Activated B cell treated with CpG ODN at 0.5 μM for 24 hours (primary cell): ENCODE measurements around the gene PDE7B. TPM values are rescaled to one million over a fixed set of nuclear protein-coding genes. Genes with fewer than 3 reads are reported as not detected.

Source experiments
- ATAC-seq: fragments of 200-7000 bp; cut with Tn5 transposase; one replicate; pipeline ENCODE4 v1.10.0; 2021; ENCODE audit warnings: low read depth, mild to moderate bottlenecking, moderate library complexity
- CTCF ChIA-PET: fragments of 350-600 bp; sonication (Branson Sonifier 250); formaldehyde crosslinking; loops from one replicate; lab custom pipeline; 2021; ENCODE audit warnings: antibody characterized with exemption; lab: Charles Lee
- POLR2A ChIA-PET: fragments of 350-600 bp; sonication (Branson Sonifier 250); formaldehyde crosslinking; loops from one replicate; lab custom pipeline; 2021; ENCODE audit warnings: antibody characterized with exemption; lab: Charles Lee
- DNase-seq: peaks from one replicate; pipeline ENCODE4 v3.0.0; 2022
- H3K27ac Mint-ChIP-seq: one replicate; pipeline ENCODE4 v1.8.0; 2020; ENCODE audit warnings: mixed read lengths
- H3K27me3 Mint-ChIP-seq: one replicate; pipeline ENCODE4 v1.8.0; 2021; ENCODE audit warnings: mixed read lengths
- H3K36me3 Mint-ChIP-seq: one replicate; pipeline ENCODE4 v1.8.0; 2021; ENCODE audit warnings: low read depth, mixed read lengths
- H3K4me1 Mint-ChIP-seq: one replicate; pipeline ENCODE4 v1.8.0; 2021; ENCODE audit warnings: mixed read lengths
- H3K4me3 Mint-ChIP-seq: one replicate; pipeline ENCODE4 v1.8.0; 2020; ENCODE audit warnings: mild to moderate bottlenecking, mixed read lengths
- H3K9me3 Mint-ChIP-seq: one replicate; pipeline ENCODE4 v1.8.0; 2020; ENCODE audit warnings: mixed read lengths
- intact Hi-C: fragments of 100-400 bp; cut with micrococcal nuclease; formaldehyde crosslinking; loops from one replicate; pipeline ENCODE4 v1.15.1; 2024
- total RNA-seq: library from RNA; stranded (reverse); gene quantifications from 2 replicates; pipeline ENCODE4 v1.2.3, GENCODE V29; 2022
- TF ChIP-seq, protein P1 (sequence below): fragments of 200-600 bp; IDR thresholded peaks from one replicate; pipeline ENCODE4 v1.8.0; 2022; ENCODE audit warnings: antibody characterized with exemption, mild to moderate bottlenecking

PDE7B gene
- total RNA-seq, 1 donor from 2014 or later: 1.8 TPM

DNA sequence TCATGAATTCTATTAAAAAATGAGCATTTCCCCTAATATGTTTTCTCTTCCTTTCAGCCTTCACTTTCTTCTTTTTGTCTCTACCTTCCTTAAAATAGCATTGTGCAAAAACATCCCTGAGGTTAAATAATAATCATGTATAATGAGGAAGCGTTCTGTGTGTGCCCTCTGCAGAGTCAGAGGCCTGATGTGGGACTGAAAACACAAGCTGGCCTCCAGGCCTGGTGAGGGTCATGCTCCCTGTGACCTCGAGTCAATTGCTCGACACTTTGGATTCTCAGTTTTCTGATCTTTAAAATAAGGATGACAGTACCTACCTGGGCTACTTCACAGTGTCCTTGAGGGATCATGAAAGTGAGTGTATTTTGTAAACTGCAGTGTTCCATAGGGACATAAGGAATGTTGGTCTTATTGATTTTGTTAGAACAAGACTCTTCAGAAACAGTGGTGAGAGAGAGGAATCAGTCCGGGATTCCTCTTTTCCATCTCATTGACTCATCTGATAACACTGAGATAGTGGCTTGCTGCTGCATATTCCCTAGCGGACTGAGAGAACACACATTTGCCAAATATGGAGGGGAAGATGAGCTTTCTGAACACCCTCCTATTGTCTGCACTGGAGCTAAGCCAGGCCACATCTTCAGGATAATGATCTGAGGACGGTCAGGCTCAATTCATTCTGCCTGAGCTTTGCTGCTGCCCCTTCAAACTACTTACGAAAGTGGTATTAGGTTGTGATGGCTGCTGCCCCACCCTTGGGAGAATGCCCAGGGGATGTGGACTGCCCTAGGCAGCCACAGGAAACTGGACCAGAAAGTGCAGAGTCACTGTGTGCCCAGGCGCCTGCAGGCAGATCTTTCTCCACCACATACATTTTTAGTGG lies 39.6 kb upstream of the PDE7B start:
- no peak overlapping the region for H3K4me3 Mint-ChIP-seq
- ChIA-PET CTCF (interaction anchor here (0.5 kb wide), 1 partner anchor 141 kb away, joined by 4 read pairs; no protein-coding TSS in a partner anchor), POLR2A (no interaction called here)
- H3K4me1 Mint-ChIP-seq: no peaks in the 10 kb centered on the region
- ATAC-seq (no peak), DNase-seq (no peak)
- peaks cover 5% of the 10 kb centered on the region for H3K9me3 Mint-ChIP-seq
- TF ChIP-seq, protein P1, sequence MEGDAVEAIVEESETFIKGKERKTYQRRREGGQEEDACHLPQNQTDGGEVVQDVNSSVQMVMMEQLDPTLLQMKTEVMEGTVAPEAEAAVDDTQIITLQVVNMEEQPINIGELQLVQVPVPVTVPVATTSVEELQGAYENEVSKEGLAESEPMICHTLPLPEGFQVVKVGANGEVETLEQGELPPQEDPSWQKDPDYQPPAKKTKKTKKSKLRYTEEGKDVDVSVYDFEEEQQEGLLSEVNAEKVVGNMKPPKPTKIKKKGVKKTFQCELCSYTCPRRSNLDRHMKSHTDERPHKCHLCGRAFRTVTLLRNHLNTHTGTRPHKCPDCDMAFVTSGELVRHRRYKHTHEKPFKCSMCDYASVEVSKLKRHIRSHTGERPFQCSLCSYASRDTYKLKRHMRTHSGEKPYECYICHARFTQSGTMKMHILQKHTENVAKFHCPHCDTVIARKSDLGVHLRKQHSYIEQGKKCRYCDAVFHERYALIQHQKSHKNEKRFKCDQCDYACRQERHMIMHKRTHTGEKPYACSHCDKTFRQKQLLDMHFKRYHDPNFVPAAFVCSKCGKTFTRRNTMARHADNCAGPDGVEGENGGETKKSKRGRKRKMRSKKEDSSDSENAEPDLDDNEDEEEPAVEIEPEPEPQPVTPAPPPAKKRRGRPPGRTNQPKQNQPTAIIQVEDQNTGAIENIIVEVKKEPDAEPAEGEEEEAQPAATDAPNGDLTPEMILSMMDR: no peak
- no peaks in the 10 kb centered on the region for H3K36me3 Mint-ChIP-seq
- intact Hi-C loops: no loop called here
- H3K27me3 Mint-ChIP-seq: no peaks in the 10 kb centered on the region
- no peak overlapping the region for H3K27ac Mint-ChIP-seq

DNA sequence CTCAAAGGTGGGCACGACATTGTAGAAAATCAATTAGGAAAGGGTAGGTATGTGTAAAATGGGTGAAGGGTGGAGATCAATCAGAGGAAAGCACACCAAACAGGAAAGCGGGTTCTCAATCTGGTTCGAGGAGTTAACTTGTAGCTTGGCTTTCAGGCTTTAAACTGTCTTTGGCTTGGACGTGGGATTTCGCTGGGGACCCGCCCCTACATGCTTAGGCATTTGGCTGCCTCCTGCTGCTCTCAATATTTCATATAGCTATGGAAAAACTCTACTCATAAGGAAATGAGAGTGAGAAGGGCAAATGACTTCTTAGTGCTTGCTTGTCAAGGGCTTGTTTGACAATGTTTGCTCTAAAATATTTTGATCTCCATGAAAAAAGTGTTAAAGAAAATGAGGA lies 38.1 kb upstream of the PDE7B start:
- no peaks in the 10 kb centered on the region for H3K36me3 Mint-ChIP-seq
- CTCF ChIA-PET: interaction anchor here (1.3 kb wide), 1 partner anchor 96 kb away, joined by 6 read pairs; no protein-coding TSS in a partner anchor
- H3K4me3 Mint-ChIP-seq: no peak overlapping the region
- intact Hi-C loops: no loop called here
- no peak overlapping the region for H3K27ac Mint-ChIP-seq
- POLR2A ChIA-PET: no interaction called here
- ATAC-seq: no peak
- H3K4me1 Mint-ChIP-seq: peaks cover 2% of the 10 kb centered on the region
- TF ChIP-seq, protein P1: no peak
- H3K27me3 Mint-ChIP-seq: no peaks in the 10 kb centered on the region
- peaks cover 5% of the 10 kb centered on the region for H3K9me3 Mint-ChIP-seq
- DNase-seq: no peak

DNA sequence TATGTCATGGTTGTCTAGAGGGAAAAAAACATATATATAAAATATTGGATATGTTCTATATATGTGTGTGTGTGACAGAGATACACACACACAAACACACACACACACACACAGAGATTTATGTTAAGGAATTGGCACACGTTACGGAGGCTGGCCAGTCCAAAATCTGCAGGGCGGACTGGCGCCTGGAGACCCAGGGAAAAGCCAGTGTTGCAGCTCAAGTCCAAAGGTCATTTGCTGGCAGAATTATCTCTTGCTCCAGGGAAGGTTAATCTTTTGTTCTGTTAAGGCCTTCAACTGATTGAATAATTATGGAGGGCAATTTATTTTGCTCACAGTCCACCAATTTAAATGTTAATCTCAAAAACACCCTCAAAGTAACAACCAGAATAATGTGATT lies 37.5 kb upstream of the PDE7B start:
- peaks cover 5% of the 10 kb centered on the region for H3K9me3 Mint-ChIP-seq
- H3K4me1 Mint-ChIP-seq: peaks cover 8% of the 10 kb centered on the region
- ChIA-PET CTCF (no interaction called here), POLR2A (no interaction called here)
- no peak for ATAC-seq
- no peak for DNase-seq
- no peak overlapping the region for H3K27ac Mint-ChIP-seq
- no peak overlapping the region for H3K4me3 Mint-ChIP-seq
- TF ChIP-seq, protein P1: no peak
- intact Hi-C loops: no loop called here
- no peaks in the 10 kb centered on the region for H3K27me3 Mint-ChIP-seq
- no peaks in the 10 kb centered on the region for H3K36me3 Mint-ChIP-seq

DNA sequence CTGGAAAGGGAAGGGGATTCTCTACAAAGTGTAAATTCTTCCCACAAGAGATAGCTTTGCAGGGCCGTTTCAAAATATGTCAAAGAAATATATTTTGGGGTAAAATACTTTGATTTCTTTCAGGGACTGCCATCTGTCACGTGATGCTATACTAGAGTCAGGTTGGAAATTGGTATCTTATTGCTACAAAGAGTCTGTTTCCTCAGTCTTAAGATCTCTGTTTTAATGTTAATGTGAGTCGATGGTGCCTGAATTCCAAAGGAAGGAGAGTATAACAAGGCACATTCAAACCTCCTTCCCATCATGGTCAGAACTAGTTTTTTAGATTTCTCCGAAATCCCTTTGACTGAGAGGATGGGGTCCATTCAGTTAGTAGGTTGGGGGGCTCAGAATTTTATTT lies 36.3 kb upstream of the PDE7B start:
- H3K27me3 Mint-ChIP-seq: no peaks in the 10 kb centered on the region
- no peaks in the 10 kb centered on the region for H3K9me3 Mint-ChIP-seq
- no peak for DNase-seq
- ATAC-seq: no peak
- peaks cover 13% of the 10 kb centered on the region for H3K4me1 Mint-ChIP-seq
- H3K27ac Mint-ChIP-seq: no peak overlapping the region
- intact Hi-C loops: no loop called here
- no peak overlapping the region for H3K4me3 Mint-ChIP-seq
- POLR2A ChIA-PET: no interaction called here
- no peaks in the 10 kb centered on the region for H3K36me3 Mint-ChIP-seq
- TF ChIP-seq, protein P1: no peak
- CTCF ChIA-PET: no interaction called here

DNA sequence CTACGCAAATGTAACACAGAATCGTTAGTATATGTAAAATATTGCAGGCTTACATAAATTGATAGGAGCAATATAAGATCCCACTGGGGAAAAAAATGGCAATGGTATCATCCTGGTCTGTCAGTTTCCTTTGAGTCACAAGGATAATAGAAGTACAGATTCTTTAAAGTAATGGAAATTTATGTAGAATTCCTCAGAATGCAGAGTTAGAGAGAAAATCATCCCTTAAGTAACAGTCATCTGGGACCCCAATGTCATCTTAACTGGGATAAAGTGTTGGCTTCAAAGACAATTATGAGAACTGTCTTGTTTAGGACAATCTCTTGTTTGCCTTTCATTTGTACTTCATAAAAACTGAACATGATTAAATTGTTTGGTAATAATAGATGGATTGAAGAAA lies 34.5 kb upstream of the PDE7B start:
- no peaks in the 10 kb centered on the region for H3K9me3 Mint-ChIP-seq
- no peak overlapping the region for H3K27ac Mint-ChIP-seq
- ATAC-seq: no peak
- DNase-seq: no peak
- ChIA-PET POLR2A (no interaction called here), CTCF (no interaction called here)
- H3K36me3 Mint-ChIP-seq: no peaks in the 10 kb centered on the region
- TF ChIP-seq, protein P1: no peak
- no peak overlapping the region for H3K4me3 Mint-ChIP-seq
- peaks cover 13% of the 10 kb centered on the region for H3K4me1 Mint-ChIP-seq
- intact Hi-C loops: no loop called here
- H3K27me3 Mint-ChIP-seq: no peaks in the 10 kb centered on the region
